ENCODE data around the gene ACTN1.

ACTN1 gene

DNA sequence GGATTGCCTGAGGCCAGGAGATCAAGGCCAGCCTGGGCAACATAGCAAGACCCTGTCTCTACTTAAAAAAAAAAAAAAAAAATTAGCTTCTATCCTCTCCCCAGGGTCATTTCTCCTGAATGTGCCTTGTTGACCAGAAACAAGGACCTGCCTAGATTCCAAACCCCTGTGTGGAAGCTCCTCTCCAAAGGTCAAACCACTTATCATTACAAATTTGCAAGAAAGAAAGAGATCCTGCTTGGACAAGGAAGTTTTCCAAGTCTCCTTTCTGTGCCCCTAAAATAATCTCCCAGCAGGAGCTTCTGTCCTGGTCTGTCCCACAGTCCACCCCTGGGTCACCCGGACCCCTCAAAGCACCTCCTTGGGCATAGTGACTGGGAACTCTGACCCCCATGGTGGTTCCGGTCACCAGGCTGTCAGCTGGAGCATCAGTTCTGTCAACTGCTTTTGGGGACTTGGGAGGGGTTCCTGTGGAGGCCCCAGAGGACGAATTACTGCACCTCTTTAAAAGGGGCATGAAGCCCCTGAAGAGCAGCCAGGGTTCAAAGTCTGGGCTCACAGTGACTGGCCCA is 38.4 kb downstream of the ACTN1 start:
- no peak for DNase-seq (ENCODE audit: low spot score)
- in situ Hi-C loops (cut with MboI; ENCODE audit: low sequenced_read_pairs, unreplicated experiment), result no loop called here
- TF ChIP-seq, protein P1, sequence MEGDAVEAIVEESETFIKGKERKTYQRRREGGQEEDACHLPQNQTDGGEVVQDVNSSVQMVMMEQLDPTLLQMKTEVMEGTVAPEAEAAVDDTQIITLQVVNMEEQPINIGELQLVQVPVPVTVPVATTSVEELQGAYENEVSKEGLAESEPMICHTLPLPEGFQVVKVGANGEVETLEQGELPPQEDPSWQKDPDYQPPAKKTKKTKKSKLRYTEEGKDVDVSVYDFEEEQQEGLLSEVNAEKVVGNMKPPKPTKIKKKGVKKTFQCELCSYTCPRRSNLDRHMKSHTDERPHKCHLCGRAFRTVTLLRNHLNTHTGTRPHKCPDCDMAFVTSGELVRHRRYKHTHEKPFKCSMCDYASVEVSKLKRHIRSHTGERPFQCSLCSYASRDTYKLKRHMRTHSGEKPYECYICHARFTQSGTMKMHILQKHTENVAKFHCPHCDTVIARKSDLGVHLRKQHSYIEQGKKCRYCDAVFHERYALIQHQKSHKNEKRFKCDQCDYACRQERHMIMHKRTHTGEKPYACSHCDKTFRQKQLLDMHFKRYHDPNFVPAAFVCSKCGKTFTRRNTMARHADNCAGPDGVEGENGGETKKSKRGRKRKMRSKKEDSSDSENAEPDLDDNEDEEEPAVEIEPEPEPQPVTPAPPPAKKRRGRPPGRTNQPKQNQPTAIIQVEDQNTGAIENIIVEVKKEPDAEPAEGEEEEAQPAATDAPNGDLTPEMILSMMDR (IDR thresholded peaks at IDR 0.05; ENCODE audit: borderline replicate concordance, control extremely low read depth, extremely low read depth, insufficient read depth, missing control alignments), result no peak

GRCh38 chr14:68939893-68940613 is 39.0 kb downstream of the ACTN1 start:
- in situ Hi-C loops (cut with MboI; ENCODE audit: low sequenced_read_pairs, unreplicated experiment), result no loop called here
- DNase-seq (ENCODE audit: low spot score), result no peak
- TF ChIP-seq, protein P1 (IDR thresholded peaks at IDR 0.05; ENCODE audit: borderline replicate concordance, control extremely low read depth, extremely low read depth, insufficient read depth, missing control alignments), result no peak

- TF ChIP-seq, protein P1 (IDR thresholded peaks at IDR 0.05; ENCODE audit: borderline replicate concordance, control extremely low read depth, extremely low read depth, insufficient read depth, missing control alignments), result no peak
- in situ Hi-C loops (cut with MboI; ENCODE audit: low sequenced_read_pairs, unreplicated experiment), result no loop called here
- DNase-seq (ENCODE audit: low spot score), result no peak
Observed at GRCh38 chr14:68939181-68939892, 39.8 kb downstream of the ACTN1 start.

DNA sequence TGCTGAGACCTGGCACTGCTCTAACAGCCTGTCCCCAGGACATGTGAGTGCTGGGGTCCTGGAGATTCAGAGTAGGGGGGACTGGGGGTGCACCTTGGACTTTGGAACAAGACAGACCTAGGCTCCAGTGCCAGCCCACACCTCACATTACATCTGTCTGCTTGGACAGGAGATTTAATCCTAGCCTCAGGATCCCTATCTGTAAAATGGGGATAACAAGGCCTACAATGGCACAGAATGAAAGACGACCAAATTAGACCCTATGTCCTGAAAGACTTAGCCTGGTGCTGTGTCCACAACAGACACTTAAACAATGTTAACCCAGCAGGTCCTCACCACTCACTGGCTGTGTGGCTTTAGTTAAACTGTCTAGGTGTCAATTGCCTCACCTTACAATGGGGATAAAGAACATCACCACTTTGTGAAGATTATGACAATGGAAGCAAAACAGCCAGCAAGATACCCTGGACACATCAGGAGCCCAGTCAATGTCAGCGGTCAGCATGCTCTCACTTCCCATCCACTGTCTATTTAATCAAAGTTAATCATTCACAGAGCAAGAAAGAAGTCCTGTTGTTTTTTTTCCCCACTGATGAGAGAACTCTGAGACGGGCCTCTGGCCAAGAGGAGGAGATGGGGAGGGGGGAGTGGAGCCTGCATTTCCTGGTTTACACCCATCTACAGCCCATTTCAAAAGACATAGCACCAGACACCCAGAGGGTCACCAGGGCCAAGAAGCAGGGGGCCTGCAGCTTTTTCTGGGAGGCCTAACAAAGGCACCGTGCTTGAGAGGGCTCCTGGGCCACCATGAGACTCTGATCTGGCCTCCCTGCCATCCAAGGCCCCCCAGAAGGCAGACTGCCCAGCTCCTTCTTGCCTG is 40.6 kb downstream of the ACTN1 start:
- in situ Hi-C loops (cut with MboI; ENCODE audit: low sequenced_read_pairs, unreplicated experiment), result no loop called here
- TF ChIP-seq, protein P1 (IDR thresholded peaks at IDR 0.05; ENCODE audit: borderline replicate concordance, control extremely low read depth, extremely low read depth, insufficient read depth, missing control alignments), result no peak
- no peak for DNase-seq (ENCODE audit: low spot score)

DNA sequence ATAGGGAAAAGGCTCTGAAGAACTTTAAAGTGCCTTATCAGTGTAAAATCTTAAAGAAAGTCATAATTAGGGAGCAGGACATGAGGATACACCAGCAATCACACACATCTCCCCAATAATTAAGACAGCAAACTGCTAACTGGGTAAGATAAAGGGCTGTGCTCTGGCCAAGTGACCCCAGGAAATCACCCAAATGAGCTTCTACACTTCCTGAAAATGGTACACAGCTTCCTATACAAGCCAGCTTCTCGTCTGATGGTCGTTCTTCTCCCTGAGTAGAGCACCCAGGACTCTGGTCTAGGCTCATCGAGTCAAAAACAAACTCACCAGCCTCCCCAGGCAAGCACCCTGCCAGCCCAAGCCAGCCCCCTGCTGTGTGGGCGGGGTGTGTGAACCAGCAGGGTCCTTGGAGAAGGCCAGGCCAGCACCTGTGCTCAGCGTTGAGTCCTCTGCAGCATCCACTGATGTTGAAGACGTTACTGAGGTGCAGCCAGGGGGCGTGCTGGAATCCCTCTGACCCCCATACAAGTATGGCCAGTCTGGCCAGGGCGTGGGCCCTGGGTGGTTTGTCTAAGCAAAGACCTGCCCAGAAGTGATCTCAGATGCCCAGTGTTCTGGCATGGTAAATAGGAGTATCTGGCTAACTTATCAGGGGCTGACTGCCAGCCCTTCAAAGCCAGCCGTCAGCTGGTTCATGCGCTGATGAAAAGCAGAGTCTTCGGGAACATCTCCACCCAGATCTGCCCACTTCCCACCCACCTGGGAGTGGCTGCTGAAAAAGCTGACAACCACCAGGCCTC is 41.4 kb downstream of the ACTN1 start:
- in situ Hi-C loops (cut with MboI; ENCODE audit: low sequenced_read_pairs, unreplicated experiment), result no loop called here
- no peak for DNase-seq (ENCODE audit: low spot score)
- TF ChIP-seq, protein P1 (IDR thresholded peaks at IDR 0.05; ENCODE audit: borderline replicate concordance, control extremely low read depth, extremely low read depth, insufficient read depth, missing control alignments), result no peak

All from GM13976 (cell line).